A549 (cell line): ENCODE measurements around the gene DOK6. TPM values are rescaled to one million over a fixed set of nuclear protein-coding genes. Genes with fewer than 3 reads are reported as not detected.

Experiments used
- ATAC-seq, 2 experiments: fragments of 200-7000 bp in 1 of 2; fragments of >200 bp in 1 of 2; cut with Nextera tagmentation in 1 of 2; cut with Tn5 transposase in 1 of 2; 3 replicates each; pipeline versions ENCODE4 v1.8.0 to v1.9.1; 2018 to 2020; ENCODE audit warnings: mild to moderate bottlenecking in 1 of 2, moderate library complexity in 1 of 2
- CTCF ChIA-PET: fragments of 300-600 bp; sonication (Branson Sonifier 250); formaldehyde crosslinking; extraction: SDS; loops from one replicate; lab custom pipeline; 2021; ENCODE audit warnings: antibody characterized with exemption, inconsistent platforms; lab: Yijun Ruan, JAX
- POLR2A ChIA-PET: fragments of 350-600 bp; formaldehyde crosslinking; extraction: SDS; loops from one replicate; lab custom pipeline; 2021; ENCODE audit warnings: antibody characterized with exemption, inconsistent platforms; lab: Yijun Ruan, JAX
- DNase-seq, 2 experiments: peaks; one replicate each; pipeline versions ENCODE4 v3.0.0 to v3.0.0-alpha.2; 2011 to 2016; ENCODE audit warnings: low read depth in 1 of 2, low spot score in 1 of 2
- FAIRE-seq: peaks from 2 replicates; lab custom pipeline; 2011; peaks lifted over from hg19 to GRCh38; lab: Jason Lieb, UNC
- H3K27ac ChIP-seq, 2 experiments: fragments of >200 bp; sonication (Bioruptor Twin); formaldehyde crosslinking; 3 replicates each; pipeline ENCODE4 v1.5.1; 2016 to 2017
- H3K4me1 ChIP-seq: fragments of >200 bp; sonication (Bioruptor Twin); formaldehyde crosslinking; 3 replicates; pipeline ENCODE4 v1.6.1; 2016
- H3K4me2 ChIP-seq: fragments of >200 bp; sonication (Bioruptor Twin); formaldehyde crosslinking; 3 replicates; pipeline ENCODE4 v1.6.1; 2016
- H3K4me3 ChIP-seq: fragments of >200 bp; sonication (Bioruptor Twin); formaldehyde crosslinking; 3 replicates; pipeline ENCODE4 v1.5.1; 2016
- H3K9me3 ChIP-seq: fragments of >200 bp; sonication (Bioruptor Twin); formaldehyde crosslinking; 3 replicates; pipeline ENCODE4 v1.6.1; 2016
- ATOH8 ChIP-seq: fragments of 250-450 bp; sonication (Bioruptor Pico); IDR thresholded peaks from 2 replicates; pipeline ENCODE4 v1.5.0; 2020; ENCODE audit warnings: low read depth, mild to moderate bottlenecking, moderate library complexity
- BCL3 ChIP-seq: fragments of >200 bp; sonication (Bioruptor Twin); formaldehyde crosslinking; IDR thresholded peaks from 3 replicates; pipeline ENCODE4 v1.6.1; 2016
- CBX2 ChIP-seq: fragments of 200-600 bp; sonication (generic); IDR thresholded peaks from 2 replicates; pipeline ENCODE4 v1.6.1; 2016; ENCODE audit warnings: low read depth, mild to moderate bottlenecking, borderline replicate concordance
- CBX8 ChIP-seq: fragments of 200-600 bp; sonication (generic); IDR thresholded peaks from 2 replicates; pipeline ENCODE4 v1.6.1; 2016
- CEBPB ChIP-seq, 2 experiments: fragments of >200 bp in 1 of 2; sonication (Bioruptor Twin) in 1 of 2; formaldehyde crosslinking in 1 of 2; IDR thresholded peaks; 2 replicates each; pipeline ENCODE4 v1.6.1; 2012 to 2016
- CHD2 ChIP-seq: fragments of 150-350 bp; IDR thresholded peaks from 2 replicates; pipeline ENCODE4 v1.6.1; 2014; ENCODE audit warnings: low read length; ENCODE audit not compliant: partially characterized antibody
- CHD4 ChIP-seq: fragments of 200-600 bp; sonication (generic); IDR thresholded peaks from 2 replicates; pipeline ENCODE4 v1.6.1; 2016; ENCODE audit warnings: antibody characterized with exemption, mild to moderate bottlenecking, borderline replicate concordance
- CTCF ChIP-seq: fragments of >200 bp; sonication (Bioruptor Twin); formaldehyde crosslinking; IDR thresholded peaks from 3 replicates; pipeline ENCODE4 v1.5.1; 2016
- ESRRA ChIP-seq: fragments of 150-350 bp; IDR thresholded peaks from 2 replicates; pipeline ENCODE4 v1.6.1; 2014; ENCODE audit warnings: mild to moderate bottlenecking, low read length, borderline replicate concordance
- FOSL2 ChIP-seq, 2 experiments: fragments of 450-650 bp in 1 of 2; fragments of >200 bp in 1 of 2; sonication (Bioruptor Twin) in 1 of 2; formaldehyde crosslinking; IDR thresholded peaks; 2 replicates each; pipeline versions ENCODE4 v1.5.0 to v1.6.1; 2016 to 2020; ENCODE audit warnings: mild to moderate bottlenecking in 1 of 2, moderate library complexity in 1 of 2
- FOXS1 ChIP-seq: fragments of 250-450 bp; sonication (Bioruptor Pico); IDR thresholded peaks from 2 replicates; pipeline ENCODE4 v1.5.0; 2020; ENCODE audit warnings: mild to moderate bottlenecking, moderate library complexity
- GATA3 ChIP-seq: IDR thresholded peaks from 2 replicates; pipeline ENCODE4 v1.6.1; 2012; ENCODE audit warnings: borderline replicate concordance
- HDAC2 ChIP-seq: fragments of 200-600 bp; sonication (generic); IDR thresholded peaks from 2 replicates; pipeline ENCODE4 v1.6.1; 2016
- HES2 ChIP-seq: fragments of >200 bp; sonication (Bioruptor Twin); formaldehyde crosslinking; IDR thresholded peaks from 2 replicates; pipeline ENCODE4 v1.6.1; 2016
- HOXB5 ChIP-seq: fragments of 250-450 bp; sonication (Bioruptor Pico); IDR thresholded peaks from 2 replicates; pipeline ENCODE4 v1.5.0; 2020; ENCODE audit warnings: mild to moderate bottlenecking, moderate library complexity
- MAX ChIP-seq: IDR thresholded peaks from 2 replicates; pipeline ENCODE4 v1.6.1; 2012
- NPAS2 ChIP-seq: fragments of 250-450 bp; sonication (Bioruptor Pico); IDR thresholded peaks from 2 replicates; pipeline ENCODE4 v1.8.0; 2022; ENCODE audit warnings: mild to moderate bottlenecking, moderate library complexity, borderline replicate concordance
- PHF8 ChIP-seq: fragments of 200-600 bp; sonication (generic); IDR thresholded peaks from 2 replicates; pipeline ENCODE4 v1.6.1; 2016; ENCODE audit warnings: low read depth, mild to moderate bottlenecking, antibody characterized with exemption, moderate library complexity, borderline replicate concordance
- RAD21 ChIP-seq, 2 experiments: fragments of >200 bp in 1 of 2; sonication (Bioruptor Twin) in 1 of 2; formaldehyde crosslinking in 1 of 2; IDR thresholded peaks in 1 of 2; conservative IDR thresholded peaks in 1 of 2; 2 replicates in 1 of 2; 3 replicates in 1 of 2; pipeline ENCODE4 v1.6.1; 2012 to 2018; ENCODE audit warnings: inconsistent platforms in 1 of 2
- RCOR1 ChIP-seq: fragments of 150-350 bp; IDR thresholded peaks from 2 replicates; pipeline ENCODE4 v1.6.1; 2014; ENCODE audit warnings: antibody characterized with exemption, low read length, low read depth
- REST ChIP-seq: fragments of 200-600 bp; sonication (generic); IDR thresholded peaks from 2 replicates; pipeline ENCODE4 v1.6.1; 2016; ENCODE audit warnings: antibody characterized with exemption, mild to moderate bottlenecking, moderate library complexity
- RFX5 ChIP-seq: fragments of 450-650 bp; IDR thresholded peaks from 2 replicates; pipeline ENCODE4 v1.7.1; 2014; ENCODE audit warnings: antibody characterized with exemption, mild to moderate bottlenecking, moderate library complexity
- SREBF2 ChIP-seq: fragments of 450-650 bp; IDR thresholded peaks from 2 replicates; pipeline ENCODE4 v1.6.1; 2014; ENCODE audit warnings: mild to moderate bottlenecking, moderate library complexity
- TFCP2L1 ChIP-seq: fragments of 250-450 bp; sonication (Bioruptor Pico); IDR thresholded peaks from 2 replicates; pipeline ENCODE4 v1.5.0; 2021; ENCODE audit warnings: mild to moderate bottlenecking
- ZFP36 ChIP-seq: fragments of 450-650 bp; IDR thresholded peaks from 2 replicates; pipeline ENCODE4 v1.6.1; 2014; ENCODE audit warnings: borderline replicate concordance; ENCODE audit not compliant: partially characterized antibody
- ZNF302 ChIP-seq: fragments of 250-450 bp; sonication (Bioruptor Pico); IDR thresholded peaks from 2 replicates; pipeline ENCODE4 v1.9.0; 2021; ENCODE audit warnings: inconsistent platforms, mild to moderate bottlenecking, moderate library complexity
- WGBS: methylation state at CpG from one replicate; pipeline ENCODE4 v1.1.6; 2017; ENCODE audit errors: missing lambda C conversion rate; 5-methylcytosine and 5-hydroxymethylcytosine counted together
- polyA plus RNA-seq, 4 experiments: library from polyadenylated mRNA; depleted of rRNA in 3 of 4; stranded (reverse); fragments of >200 nt; fragmentation: RNase III in 1 of 4; extraction: RNeasy Plus Mini Kit Qiagen cat#74134 plus additional on column Dnase treatment in 1 of 4; gene quantifications; 2 replicates in 3 of 4; 3 replicates in 1 of 4; pipeline ENCODE4 v1.2.3, GENCODE V29; 2011 to 2017

Gene DOK6
- polyA plus RNA-seq, 2 of the 4 experiments (the other 2 are of a cell fraction), result not detected

GRCh38 chr18:69380324-69380723, 20.4 kb upstream of the DOK6 start:
- WGBS, result 2% methylated on average over 7 of the region's 7 CpGs
- Histone ChIP-seq H3K9me3 (no peaks in the 10 kb centered on the region), H3K4me2 (no peak overlapping the region), H3K4me3 (no peak overlapping the region), H3K27ac (no peak overlapping the region), H3K4me1 (no peaks in the 10 kb centered on the region)
- ChIA-PET CTCF (no interaction called here), POLR2A (no interaction called here)
- DNase-seq, result no peak
- no peak for FAIRE-seq
- TF ChIP-seq CTCF (no peak), ESRRA (no peak), BCL3 (no peak), HDAC2 (no peak), CBX2 (no peak), MAX (no peak), CEBPB (IDR thresholded peaks at IDR 0.05) (no peak), CHD2 (no peak), RCOR1 (no peak), CBX8 (no peak), RFX5 (no peak), CHD4 (no peak), TFCP2L1 (no peak), HES2 (no peak), SREBF2 (no peak), REST (no peak), HOXB5 (CRISPR knock-in tag) (no peak)
- no peak for ATAC-seq

- no peak for DNase-seq
- H3K27ac ChIP-seq, result no peak overlapping the region
Measured at GRCh38 chr18:69383186-69383585, 17.5 kb upstream of the DOK6 start.

GRCh38 chr18:69387186-69387585, 13.5 kb upstream of the DOK6 start:
- no peak overlapping the region for H3K4me3 ChIP-seq
- H3K4me1 ChIP-seq, result no peaks in the 10 kb centered on the region
- no peak for FAIRE-seq
- H3K27ac ChIP-seq, result no peak overlapping the region
- no peak for ATAC-seq
- ChIA-PET CTCF (no interaction called here), POLR2A (no interaction called here)
- 8% methylated on average over 2 of the region's 2 CpGs for WGBS
- H3K4me2 ChIP-seq, result no peak overlapping the region
- DNase-seq, result no peak
- H3K9me3 ChIP-seq, result no peaks in the 10 kb centered on the region
- TF ChIP-seq FOSL2 (IDR thresholded peaks at IDR 0.05) (no peak), FOSL2 (CRISPR knock-in tag; IDR thresholded peaks at IDR 0.05) (no peak), GATA3 (no peak), CBX2 (no peak), RCOR1 (no peak), SREBF2 (no peak), HDAC2 (no peak), ZNF302 (CRISPR knock-in tag) (no peak), PHF8 (no peak), BCL3 (no peak), RAD21 (conservative IDR thresholded peaks at IDR 0.05 in 1 of 2, IDR thresholded peaks at IDR 0.05 in 1 of 2) (no peak), ESRRA (no peak), ATOH8 (CRISPR knock-in tag) (no peak)

More at GRCh38 chr18:69383186-69383585, 17.5 kb upstream of the DOK6 start:
- Histone ChIP-seq H3K4me1 (no peaks in the 10 kb centered on the region), H3K4me3 (no peak overlapping the region), H3K9me3 (no peaks in the 10 kb centered on the region), H3K4me2 (no peak overlapping the region)
- TF ChIP-seq FOXS1 (CRISPR knock-in tag) (no peak), NPAS2 (CRISPR knock-in tag) (no peak), CHD2 (no peak), ZFP36 (no peak)
- ATAC-seq (no peak), FAIRE-seq (no peak)
- 0% methylated on average over 3 of the region's 3 CpGs for WGBS
- CTCF ChIA-PET, result no interaction called here
- POLR2A ChIA-PET, result no interaction called here
